Renal cortex interstitium (tissue), 15 donors: ENCODE results near the gene ADCYAP1. TPM values are rescaled to one million over a fixed set of nuclear protein-coding genes. Genes with fewer than 3 reads are reported as not detected.
"Not testable (repeated sequence)": the region's sequence is repeated elsewhere in the genome, so short reads cannot be mapped to it uniquely, and the experiment has no call there.

Experiments
- DNase-seq, 11 donors: peaks; one replicate each; pipeline ENCODE4 v3.0.0-alpha.2; 2013; ENCODE audit warnings: low read depth in 9 of 11, low spot score in 4 of 11; ENCODE audit errors: extremely low read depth in 1 of 11
- long read RNA-seq, 16 experiments: transcript quantifications; one replicate each; lab custom pipeline, GENCODE V29; 2026
- polyA plus RNA-seq, 3 donors: library from polyadenylated mRNA; unstranded; fragments of 120-200 nt; gene quantifications; one replicate each; pipeline ENCODE4 v1.2.1, GENCODE V29; 2013; ENCODE audit not compliant: insufficient read length in 3 of 3

Gene ADCYAP1
- polyA plus RNA-seq = under 1 TPM; 0.08 to 0.21 (median 0.19) TPM
- long read RNA-seq, donor 1 = 0 reads
- long read RNA-seq, donor 2 = 0 reads
- long read RNA-seq, donor 3 = 0 reads
- long read RNA-seq, donor 4 = 0 reads
- long read RNA-seq, donor 5 = 0 reads
- long read RNA-seq, donor 6 = 0 reads
- long read RNA-seq, donor 7 = 0 reads
- long read RNA-seq, donor 8 = 0 reads
- long read RNA-seq, donor 9 = 0 reads
- long read RNA-seq, donor 10 = 0 reads
- long read RNA-seq, donor 11 = 0 reads
- long read RNA-seq, donor 12 = 0 reads
- long read RNA-seq, donor 13 = 0 reads
- long read RNA-seq, donor 14 = 0 reads
- long read RNA-seq, donor 15 = 0 reads
- long read RNA-seq, donor 16, partial matches to known transcripts = 0 of 1 reads
- long read RNA-seq, donor 16, other reads (novel, unspliced or antisense) = 0 of 1 reads

GRCh38 chr18:904218-905090 is at the start of gene ADCYAP1:
ADCYAP1 (plus strand) TSS chr18:904871; CDS start chr18:905387, 516 bp downstream.
- DNase-seq = no peak

- DNase-seq = no peak
Observed at GRCh38 chr18:857986-858385, 46.7 kb upstream of the ADCYAP1 start.

- peak in 9 of 11 donors; percentile 29 to 64 (median 50) for DNase-seq
Observed at GRCh38 chr18:864872-865273, 39.8 kb upstream of the ADCYAP1 start.

- no peak for DNase-seq
Observed at GRCh38 chr18:867257-867656, 37.4 kb upstream of the ADCYAP1 start.

- not testable (repeated sequence) for DNase-seq
Observed at GRCh38 chr18:873426-873825, 31.2 kb upstream of the ADCYAP1 start.

- DNase-seq = no peak
Observed at GRCh38 chr18:875912-876311, 28.8 kb upstream of the ADCYAP1 start.

- DNase-seq = no peak
Observed at GRCh38 chr18:877238-877637, 27.4 kb upstream of the ADCYAP1 start.

- no peak for DNase-seq
Observed at GRCh38 chr18:886076-886475, 18.6 kb upstream of the ADCYAP1 start.

- no peak for DNase-seq
Observed at GRCh38 chr18:887716-888115, 17.0 kb upstream of the ADCYAP1 start.

GRCh38 chr18:892316-892715 is 12.4 kb upstream of the ADCYAP1 start:
- no peak for DNase-seq

- DNase-seq = no peak
Observed at GRCh38 chr18:896315-896714, 8.4 kb upstream of the ADCYAP1 start.

GRCh38 chr18:901761-902160 is 2.9 kb upstream of the ADCYAP1 start:
- no peak for DNase-seq

GRCh38 chr18:902229-902628 is 2.4 kb upstream of the ADCYAP1 start:
- no peak for DNase-seq

GRCh38 chr18:903701-904100 is 970 bp upstream of the ADCYAP1 start:
- peak; percentile 43 to 74 (median 65) for DNase-seq

- DNase-seq = no peak
Observed at GRCh38 chr18:905307-905947, 756 bp downstream of the ADCYAP1 start.

- DNase-seq = no peak
Observed at GRCh38 chr18:905948-906415, 1.3 kb downstream of the ADCYAP1 start.

- no peak for DNase-seq
Observed at GRCh38 chr18:906416-907114, 1.9 kb downstream of the ADCYAP1 start.

- no peak for DNase-seq
Observed at GRCh38 chr18:907115-907884, 2.6 kb downstream of the ADCYAP1 start.
